Measurements from ENCODE around the gene CROCC.

Gene CROCC

DNA sequence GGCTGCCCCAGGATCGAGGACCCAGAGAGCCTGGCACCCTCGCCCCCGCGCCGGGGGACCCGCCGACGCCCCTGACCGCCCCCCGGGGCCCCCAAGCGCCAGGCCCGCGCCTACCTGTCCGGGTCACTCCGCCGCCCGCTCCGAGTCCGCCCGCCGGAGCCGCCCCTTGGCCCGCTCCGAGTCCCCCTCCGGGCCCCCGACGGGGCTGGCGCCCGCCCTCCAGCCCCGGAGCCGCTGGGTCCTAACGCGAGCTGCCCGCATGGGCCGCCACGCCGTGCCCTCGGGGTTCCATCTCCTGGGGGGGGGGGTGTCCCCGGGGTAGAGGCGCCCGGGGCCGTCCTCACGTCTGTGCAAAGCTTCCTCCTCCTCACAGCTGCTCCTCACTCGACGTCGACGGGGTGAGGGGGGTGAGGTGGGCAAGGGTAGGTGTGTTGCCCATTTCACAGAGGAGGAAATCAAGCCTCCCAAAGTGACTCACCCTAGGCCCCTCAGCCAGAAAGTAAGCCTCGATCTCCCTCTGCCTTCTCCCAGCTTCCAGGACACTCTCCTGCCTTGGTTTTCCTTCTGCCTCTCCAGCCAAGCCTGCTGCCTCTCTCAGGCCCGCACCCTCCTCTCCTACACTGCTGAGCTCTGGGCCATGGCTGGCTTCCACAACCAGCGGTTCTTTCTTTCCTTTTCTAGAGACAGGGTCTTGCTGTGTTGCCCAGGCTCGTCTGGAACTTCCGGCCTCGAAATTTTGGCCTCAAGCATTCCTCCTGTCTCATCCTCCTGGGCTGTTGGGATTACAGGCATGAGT lies 58.9 kb downstream of the CROCC start, which contains the start of gene MFAP2:
MFAP2 (minus strand) TSS at position 148 of the 796 bp plus-strand sequence. CDS start 2,347 bp downstream, outside the sequence.
- Mint-ChIP-seq H3K4me3 (peak within 1 kb of the TSS; percentile 93), H3K4me1 (peaks cover 46% of the 10 kb centered on the region), H3K9me3 (no peaks in the 10 kb centered on the region), H3K27ac (peak within 1 kb of the TSS; percentile 88 to 98 (median 92)), H3K27me3 (ENCODE audit: low read depth) (peaks cover 13% of the 10 kb centered on the region), H3K36me3 (ENCODE audit: low read depth) (peaks cover 8% of the 10 kb centered on the region)
- TF ChIP-seq, protein P1, sequence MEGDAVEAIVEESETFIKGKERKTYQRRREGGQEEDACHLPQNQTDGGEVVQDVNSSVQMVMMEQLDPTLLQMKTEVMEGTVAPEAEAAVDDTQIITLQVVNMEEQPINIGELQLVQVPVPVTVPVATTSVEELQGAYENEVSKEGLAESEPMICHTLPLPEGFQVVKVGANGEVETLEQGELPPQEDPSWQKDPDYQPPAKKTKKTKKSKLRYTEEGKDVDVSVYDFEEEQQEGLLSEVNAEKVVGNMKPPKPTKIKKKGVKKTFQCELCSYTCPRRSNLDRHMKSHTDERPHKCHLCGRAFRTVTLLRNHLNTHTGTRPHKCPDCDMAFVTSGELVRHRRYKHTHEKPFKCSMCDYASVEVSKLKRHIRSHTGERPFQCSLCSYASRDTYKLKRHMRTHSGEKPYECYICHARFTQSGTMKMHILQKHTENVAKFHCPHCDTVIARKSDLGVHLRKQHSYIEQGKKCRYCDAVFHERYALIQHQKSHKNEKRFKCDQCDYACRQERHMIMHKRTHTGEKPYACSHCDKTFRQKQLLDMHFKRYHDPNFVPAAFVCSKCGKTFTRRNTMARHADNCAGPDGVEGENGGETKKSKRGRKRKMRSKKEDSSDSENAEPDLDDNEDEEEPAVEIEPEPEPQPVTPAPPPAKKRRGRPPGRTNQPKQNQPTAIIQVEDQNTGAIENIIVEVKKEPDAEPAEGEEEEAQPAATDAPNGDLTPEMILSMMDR (IDR thresholded peaks at IDR 0.05; ENCODE audit: unreplicated experiment in 3 of 3), result no peak

DNA sequence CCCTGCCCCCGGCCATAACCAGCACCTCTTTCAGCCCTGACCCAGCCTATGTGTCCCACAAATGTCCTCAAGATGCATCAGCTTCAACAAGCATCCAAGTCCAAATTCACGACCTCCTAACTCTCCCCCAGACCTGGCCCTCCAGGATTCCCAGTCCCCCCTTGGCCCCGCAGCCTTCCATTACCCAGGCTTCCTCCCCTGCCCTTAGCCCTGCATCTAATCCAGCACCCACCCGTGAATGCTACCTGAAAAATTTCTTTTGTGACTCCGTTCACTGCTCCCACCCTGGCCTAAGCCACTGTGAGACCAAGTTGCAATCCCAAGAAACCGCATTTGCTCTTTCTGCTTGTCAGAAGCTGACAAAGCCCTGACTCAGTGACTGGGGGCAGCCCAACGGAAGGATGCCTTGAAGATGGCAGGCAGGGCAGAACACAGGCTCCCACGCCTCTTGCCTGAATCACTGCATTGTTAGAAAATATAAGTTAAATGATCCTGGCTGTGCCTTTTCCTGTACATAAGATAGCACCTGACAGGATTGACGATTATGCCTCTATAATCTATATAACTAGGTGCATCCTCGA lies 59.6 kb downstream of the CROCC start:
- H3K4me3 Mint-ChIP-seq, result peak overlapping the region; percentile 93
- peaks cover 13% of the 10 kb centered on the region for H3K27me3 Mint-ChIP-seq (ENCODE audit: low read depth)
- H3K4me1 Mint-ChIP-seq, result peaks cover 42% of the 10 kb centered on the region
- TF ChIP-seq, protein P1 (IDR thresholded peaks at IDR 0.05; ENCODE audit: unreplicated experiment in 3 of 3), result no peak
- peak overlapping the region; percentile 88 to 98 (median 92) for H3K27ac Mint-ChIP-seq
- no peaks in the 10 kb centered on the region for H3K9me3 Mint-ChIP-seq
- H3K36me3 Mint-ChIP-seq (ENCODE audit: low read depth), result peaks cover 4% of the 10 kb centered on the region

DNA sequence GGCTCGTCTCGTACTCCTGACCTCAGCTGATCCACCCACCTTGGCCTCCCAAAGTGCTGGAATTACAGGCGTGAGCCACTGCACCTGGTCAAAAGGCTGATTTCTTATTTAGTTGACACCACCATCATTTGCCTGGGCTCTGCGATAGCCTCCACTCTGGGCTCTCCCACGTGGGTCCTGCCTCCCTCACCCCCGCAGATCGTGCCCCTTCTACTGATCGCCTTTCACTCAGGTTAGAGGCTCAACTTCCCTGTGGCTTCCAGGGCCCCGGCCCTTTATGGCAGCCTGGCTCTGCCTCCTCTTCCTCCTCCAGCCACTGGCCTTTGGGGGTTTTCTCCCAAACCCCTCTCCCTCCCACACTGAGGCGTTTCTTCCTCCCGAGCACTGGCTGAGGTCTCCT lies 61.2 kb downstream of the CROCC start:
- Mint-ChIP-seq H3K4me1 (peaks cover 30% of the 10 kb centered on the region), H3K27me3 (ENCODE audit: low read depth) (peaks cover 13% of the 10 kb centered on the region), H3K9me3 (no peaks in the 10 kb centered on the region), H3K27ac (peak overlapping the region; percentile 79 to 92 (median 84)), H3K4me3 (peak overlapping the region; percentile 68 to 77 (median 73)), H3K36me3 (ENCODE audit: low read depth) (no peaks in the 10 kb centered on the region)
- TF ChIP-seq, protein P1 (IDR thresholded peaks at IDR 0.05; ENCODE audit: unreplicated experiment in 3 of 3), result no peak

DNA sequence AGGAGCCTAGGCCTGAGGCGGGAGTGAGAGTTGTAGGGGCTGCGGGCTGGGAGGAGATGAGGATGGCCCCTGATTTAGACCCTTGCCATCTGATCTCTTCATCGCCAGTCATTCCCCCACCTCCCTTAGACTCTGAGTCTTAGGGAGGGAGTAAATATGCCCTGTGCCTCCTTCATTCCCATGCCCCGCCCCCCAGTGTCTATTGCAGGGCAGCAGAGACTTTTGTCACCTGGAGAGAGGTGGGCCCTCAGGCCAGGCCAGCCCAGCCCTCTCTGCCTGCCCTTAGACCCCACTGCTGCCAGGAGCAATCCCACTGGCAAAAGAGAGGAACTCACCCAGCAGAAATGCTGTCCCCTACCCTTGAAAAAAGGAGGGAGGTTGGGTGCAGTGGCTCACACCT lies 61.9 kb downstream of the CROCC start:
- H3K4me3 Mint-ChIP-seq, result peak overlapping the region; percentile 68 to 77 (median 73)
- TF ChIP-seq, protein P1 (IDR thresholded peaks at IDR 0.05; ENCODE audit: unreplicated experiment in 3 of 3), result no peak
- peak overlapping the region; percentile 79 to 92 (median 84) for H3K27ac Mint-ChIP-seq
- H3K27me3 Mint-ChIP-seq (ENCODE audit: low read depth), result peaks cover 13% of the 10 kb centered on the region
- peaks cover 28% of the 10 kb centered on the region for H3K4me1 Mint-ChIP-seq
- no peaks in the 10 kb centered on the region for H3K36me3 Mint-ChIP-seq (ENCODE audit: low read depth)
- H3K9me3 Mint-ChIP-seq, result no peaks in the 10 kb centered on the region

DNA sequence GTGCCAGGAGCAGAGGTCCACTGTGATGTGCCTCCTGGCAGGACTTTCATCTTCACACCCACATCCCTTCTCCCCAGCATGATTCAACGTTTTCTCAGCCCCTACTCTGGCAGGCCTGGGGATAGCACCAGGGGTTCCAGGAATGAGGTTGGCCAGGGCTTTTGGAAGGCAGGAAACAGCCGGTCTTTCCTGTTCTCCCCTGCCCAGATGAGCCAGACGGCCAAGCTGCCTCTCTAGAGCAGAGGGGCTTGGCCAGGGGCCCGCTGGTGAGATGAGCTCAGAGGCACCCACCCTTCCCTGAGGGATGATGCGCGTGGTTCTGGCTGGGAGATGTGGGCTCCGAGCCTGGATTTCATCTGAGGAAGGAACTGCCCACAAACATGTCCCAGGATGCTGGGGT lies 63.0 kb downstream of the CROCC start:
- H3K9me3 Mint-ChIP-seq, result no peaks in the 10 kb centered on the region
- peaks cover 13% of the 10 kb centered on the region for H3K27me3 Mint-ChIP-seq (ENCODE audit: low read depth)
- peak overlapping the region in 1 of 3 experiments; percentile 62 for H3K4me3 Mint-ChIP-seq
- no peaks in the 10 kb centered on the region for H3K36me3 Mint-ChIP-seq (ENCODE audit: low read depth)
- peak overlapping the region in 2 of 3 experiments; percentile 55 to 89 for H3K27ac Mint-ChIP-seq
- peaks cover 28% of the 10 kb centered on the region for H3K4me1 Mint-ChIP-seq
- TF ChIP-seq, protein P1 (IDR thresholded peaks at IDR 0.05; ENCODE audit: unreplicated experiment in 3 of 3), result no peak

Data from nephron (organoid).